ENCODE results near the gene RNF213. TPM values are rescaled to one million over a fixed set of nuclear protein-coding genes. Genes with fewer than 3 reads are reported as not detected.

The RNF213 gene
- total and polyA plus RNA-seq, 2 of the 8 experiments (the other 6 are each of a cell fraction or from before 2014, with no cell fraction given), result 33.8 to 62.8 TPM

DNA sequence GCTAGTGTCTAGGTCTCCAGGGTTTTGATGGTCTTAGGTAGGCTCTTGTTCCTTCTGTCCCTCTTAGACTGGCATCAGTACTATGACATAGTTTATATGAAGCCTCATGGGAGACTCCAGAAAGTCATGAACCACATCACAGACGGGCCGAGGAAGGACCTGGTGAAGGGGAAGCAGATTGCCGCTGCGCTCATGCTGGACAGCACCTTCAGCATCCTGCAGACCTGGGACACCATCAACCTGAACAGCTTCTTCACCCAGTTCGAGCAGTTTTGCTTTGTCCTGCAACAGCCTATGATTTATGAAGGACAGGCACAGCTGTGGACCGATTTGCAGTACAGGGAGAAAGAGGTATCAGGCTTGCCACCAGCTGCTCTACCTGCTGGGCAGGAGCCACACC lies 34.0 kb downstream of the RNF213 start:
- DNase-seq (ENCODE audit: low read depth in 1 of 2, low spot score in 2 of 2) (no peak), FAIRE-seq (no peak)
- no peaks in the 10 kb centered on the region for H3K79me1 ChIP-seq (ENCODE audit: low read depth, low read length)
- no peak overlapping the region for H2BK12ac ChIP-seq (ENCODE audit: low read depth, low read length)
- 94% methylated on average over 6 of the region's 6 CpGs; no CpG with 5 or more reads in 1 of the 2 experiments for WGBS, 2 experiments (ENCODE audit: extremely low coverage in 1 of 2, insufficient coverage in 1 of 2, insufficient read length in 1 of 2, insufficient replicate concordance in 2 of 2, low coverage in 1 of 2, low lambda C conversion rate in 2 of 2, missing lambda C conversion rate in 1 of 2)
- TF ChIP-seq CEBPB (IDR thresholded peaks at IDR 0.05; ENCODE audit: low read depth, low read length) (no peak), TEAD4 (IDR thresholded peaks at IDR 0.05; ENCODE audit: low read depth, low read length) (no peak), ZNF274 (IDR thresholded peaks at IDR 0.05; ENCODE audit: borderline replicate concordance, extremely low read depth, low read length) (no peak)
- H2BK5ac ChIP-seq (ENCODE audit: low read depth, low read length), result no peak overlapping the region
- H3K9ac ChIP-seq (replicated peaks in 1 of 4; ENCODE audit: extremely low read depth in 1 of 4, low read depth in 3 of 4, low read length in 3 of 4), result no peak overlapping the region
- H3K4ac ChIP-seq (replicated peaks; ENCODE audit: insufficient read length, low read depth, low read length), result no peak overlapping the region
- ChIA-PET CTCF (ENCODE audit: partially characterized antibody) (interaction anchor here (0.6 to 1.6 kb wide), 5 partner anchors 8 to 67 kb away, joined by 3 to 4 read pairs (median 3); no protein-coding TSS in a partner anchor), POLR2A (ENCODE audit: partially characterized antibody) (interaction anchor here (0.8 to 1.6 kb wide), 2 partner anchors 9 to 14 kb away, joined by 3 read pairs; no protein-coding TSS in a partner anchor)
- no peak overlapping the region for H3K14ac ChIP-seq (ENCODE audit: insufficient read length)
- H2AFZ ChIP-seq (ENCODE audit: low read length), result no peak overlapping the region
- no peak overlapping the region for H4K91ac ChIP-seq (replicated peaks; ENCODE audit: insufficient read length, low read length)
- no peak overlapping the region for H3K56ac ChIP-seq (replicated peaks; ENCODE audit: insufficient read length, low read depth, low read length)
- no peak overlapping the region for H3K18ac ChIP-seq (ENCODE audit: extremely low read depth, low read length)
- H3K4me3 ChIP-seq (ENCODE audit: extremely low read depth in 1 of 4, insufficient read depth in 2 of 4, low read depth in 3 of 4, low read length in 4 of 4), result no peak overlapping the region
- no peak overlapping the region for H2AK5ac ChIP-seq (ENCODE audit: low read depth, low read length)
- H3K36me3 ChIP-seq (ENCODE audit: control insufficient read depth in 2 of 4, insufficient read depth in 4 of 4, low read length in 3 of 4), result peaks cover 14 to 61% (median 44%) of the 10 kb centered on the region in 4 experiments
- H3K4me2 ChIP-seq (ENCODE audit: insufficient read depth in 1 of 2, low read depth in 2 of 2, low read length in 2 of 2), result no peak overlapping the region
- H3K4me1 ChIP-seq (replicated peaks in 1 of 4; ENCODE audit: control insufficient read depth in 3 of 4, insufficient read depth in 4 of 4, low read length in 3 of 4), result no peaks in the 10 kb centered on the region
- H3K23ac ChIP-seq (ENCODE audit: insufficient read length), result no peak overlapping the region
- no peak overlapping the region for H2BK120ac ChIP-seq (replicated peaks; ENCODE audit: low read depth, low read length)
- no peak overlapping the region for H2BK20ac ChIP-seq (ENCODE audit: low read length)
- no peaks in the 10 kb centered on the region for H3K23me2 ChIP-seq (ENCODE audit: low read depth, low read length)
- no peak overlapping the region for H2BK15ac ChIP-seq (ENCODE audit: low read length)
- H3K79me2 ChIP-seq (ENCODE audit: control insufficient read depth in 1 of 2, insufficient read depth in 2 of 2, low read length in 2 of 2), result no peaks in the 10 kb centered on the region
- no peak overlapping the region for H4K5ac ChIP-seq (ENCODE audit: insufficient read length, low read depth, low read length)
- H3K27ac ChIP-seq (ENCODE audit: low read depth, low read length), result no peak overlapping the region
- H3K27me3 ChIP-seq (replicated peaks in 1 of 4; ENCODE audit: control insufficient read depth in 3 of 4, extremely low read depth in 1 of 4, insufficient read depth in 3 of 4, low read length in 3 of 4), result no peaks in the 10 kb centered on the region; a peak in 1 of 7 replicates
- no peaks in the 10 kb centered on the region for H3K9me3 ChIP-seq (ENCODE audit: insufficient read depth in 2 of 2, low read depth in 1 of 2, low read length in 1 of 2)
- no peak overlapping the region for H4K8ac ChIP-seq (ENCODE audit: extremely low read depth, insufficient read depth, low read length)
- peaks cover 0 to 9% of the 10 kb centered on the region in 2 experiments for H4K20me1 ChIP-seq (replicated peaks in 1 of 2; ENCODE audit: control insufficient read depth in 1 of 2, insufficient read depth in 2 of 2, low read length in 2 of 2)

All from H1 (cell line).